Thyroid gland (tissue), 4 donors: Measurements from ENCODE around the gene EGFL8. TPM values are rescaled to one million over a fixed set of nuclear protein-coding genes. Genes with fewer than 3 reads are reported as not detected.

Experiments
- DNase-seq, 2 donors: peaks; one replicate each; pipeline ENCODE4 v3.0.0-alpha.2; 2019
- H3K27ac ChIP-seq, 3 donors: fragments of 200-600 bp; sonication (generic); 1 replicate in 2 of 3; 2 replicates in 1 of 3; pipeline ENCODE4 v1.5.1; 2016 to 2019; ENCODE audit warnings: mild to moderate bottlenecking in 1 of 3, moderate library complexity in 1 of 3
- H3K27me3 ChIP-seq: fragments of 200-600 bp; sonication (generic); one replicate; pipeline ENCODE4 v1.5.1; 2019
- H3K36me3 ChIP-seq, 2 donors: fragments of 200-600 bp; sonication (generic); one replicate each; pipeline ENCODE4 v1.5.1; 2016 to 2019
- H3K4me1 ChIP-seq, 2 donors: fragments of 200-600 bp; sonication (generic); one replicate each; pipeline ENCODE4 v1.5.1; 2017 to 2019
- H3K4me3 ChIP-seq, 3 donors: fragments of 200-600 bp; sonication (generic); replicated peaks in 1 of 3; 1 replicate in 2 of 3; 2 replicates in 1 of 3; pipeline ENCODE4 v1.5.1; 2016; ENCODE audit warnings: mild to moderate bottlenecking in 1 of 3
- H3K9me3 ChIP-seq: fragments of 200-600 bp; sonication (generic); one replicate; pipeline ENCODE4 v1.5.1; 2017
- CTCF ChIP-seq, 6 experiments: fragments of 200-600 bp in 3 of 6; fragments of 450-650 bp in 3 of 6; sonication (generic) in 3 of 6; IDR thresholded peaks; one replicate each; pipeline ENCODE4 v1.5.1; 2016 to 2019; ENCODE audit warnings: antibody characterized with exemption in 6 of 6, mild to moderate bottlenecking in 2 of 6, inconsistent platforms in 1 of 6, moderate library complexity in 1 of 6
- POLR2A ChIP-seq, 2 donors: fragments of 450-650 bp; IDR thresholded peaks; one replicate each; pipeline ENCODE4 v1.6.1; 2017; ENCODE audit warnings: antibody characterized with exemption in 2 of 2, mild to moderate bottlenecking in 2 of 2, moderate library complexity in 1 of 2
- WGBS, 2 donors: methylation state at CpG; one replicate each; pipeline ENCODE4 v1.1.5; 2017; 5-methylcytosine and 5-hydroxymethylcytosine counted together
- intact Hi-C: fragments of 100-400 bp; cut with DNase I; formaldehyde crosslinking; loops from one replicate; pipeline ENCODE4 v1.15.1; 2023
- total RNA-seq, 4 donors: library from RNA; depleted of rRNA; stranded (reverse); fragments of >200 nt; gene quantifications; one replicate each; pipeline ENCODE4 v1.2.3, GENCODE V29; 2016

The EGFL8 gene
- total RNA-seq, 4 donors from 2014 or later = 2.3 to 9.8 (median 6.5) TPM

- Histone ChIP-seq H3K4me1 (no peaks in the 10 kb centered on the region), H3K9me3 (no peaks in the 10 kb centered on the region), H3K4me3 (no peak overlapping the region), H3K27ac (no peak overlapping the region), H3K27me3 (no peaks in the 10 kb centered on the region), H3K36me3 (peaks cover 8 to 32% of the 10 kb centered on the region in 2 donors)
- 87 to 88% methylated on average over 31 to 32 of the region's 32 CpGs for WGBS, 2 donors
- TF ChIP-seq POLR2A (IDR thresholded peaks at IDR 0.05) (no peak), CTCF (IDR thresholded peaks at IDR 0.05) (no peak)
- intact Hi-C loops = no loop called here
- no peak for DNase-seq
Observed at GRCh38 chr6:32167154-32167760, 2.9 kb downstream of the EGFL8 start.

- Histone ChIP-seq H3K9me3 (no peaks in the 10 kb centered on the region), H3K4me1 (no peaks in the 10 kb centered on the region), H3K27ac (no peak overlapping the region), H3K36me3 (peaks cover 8 to 32% of the 10 kb centered on the region in 2 donors), H3K27me3 (no peaks in the 10 kb centered on the region), H3K4me3 (no peak overlapping the region)
- DNase-seq = no peak
- intact Hi-C loops = no loop called here
- TF ChIP-seq POLR2A (IDR thresholded peaks at IDR 0.05) (no peak), CTCF (IDR thresholded peaks at IDR 0.05) (no peak)
- WGBS, 2 donors = 73 to 74% methylated on average over 6 of the region's 6 CpGs
Observed at GRCh38 chr6:32167761-32168262, 3.4 kb downstream of the EGFL8 start.

- H3K27me3 ChIP-seq = no peaks in the 10 kb centered on the region
- no peaks in the 10 kb centered on the region for H3K9me3 ChIP-seq
- H3K4me1 ChIP-seq = no peaks in the 10 kb centered on the region
- DNase-seq = no peak
- peaks cover 8 to 32% of the 10 kb centered on the region in 2 donors for H3K36me3 ChIP-seq
- no peak for TF ChIP-seq POLR2A (IDR thresholded peaks at IDR 0.05)
- TF ChIP-seq CTCF (IDR thresholded peaks at IDR 0.05) = no peak
- 78 to 82% methylated on average over 2 of the region's 2 CpGs for WGBS, 2 donors
- no peak overlapping the region for H3K4me3 ChIP-seq
- no peak overlapping the region for H3K27ac ChIP-seq
- intact Hi-C loops = no loop called here
Observed at GRCh38 chr6:32168350-32168749, 4.0 kb downstream of the EGFL8 start.

DNA sequence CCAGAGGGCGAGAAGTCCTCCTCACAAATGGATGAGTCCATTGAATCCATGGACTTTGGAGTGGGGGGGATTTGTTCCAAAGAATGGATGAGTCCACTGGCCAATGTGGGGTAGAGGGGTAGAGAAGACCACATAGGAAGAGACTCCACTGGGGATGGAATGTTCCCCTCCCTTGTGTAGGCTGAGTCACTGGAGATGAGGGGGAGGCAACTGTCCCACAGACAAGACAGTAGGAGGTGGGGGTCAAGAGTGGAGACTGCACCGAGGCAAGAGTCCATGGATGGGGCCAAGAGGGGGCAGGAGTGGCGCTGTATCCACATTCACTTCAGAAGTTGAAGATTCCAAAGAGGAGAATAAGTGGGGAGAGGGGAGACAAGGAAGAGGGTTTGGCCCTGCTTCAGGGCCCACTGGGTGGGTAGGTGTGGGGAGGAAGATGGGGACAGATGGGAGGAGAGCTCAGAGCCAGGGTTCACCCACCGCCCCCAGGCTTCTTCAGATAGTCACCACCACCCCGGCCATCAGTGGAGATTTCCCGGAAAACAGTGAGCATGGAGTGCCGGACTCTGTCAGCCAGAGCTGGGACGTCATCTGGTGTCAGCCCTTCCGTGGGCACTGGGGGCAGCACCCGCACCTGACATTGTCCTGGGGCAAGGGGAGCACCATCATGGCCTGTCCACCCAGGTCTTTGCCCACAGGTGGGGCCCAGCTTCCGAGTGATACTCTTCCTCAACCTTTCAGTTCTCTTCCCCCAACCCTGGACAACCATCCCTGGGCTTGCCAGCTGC is 4.6 kb downstream of the EGFL8 start:
- 85 to 91% methylated on average over 9 to 11 of the region's 11 CpGs for WGBS, 2 donors
- TF ChIP-seq POLR2A (IDR thresholded peaks at IDR 0.05) (no peak), CTCF (IDR thresholded peaks at IDR 0.05) (no peak)
- H3K27ac ChIP-seq = no peak overlapping the region
- H3K9me3 ChIP-seq = no peaks in the 10 kb centered on the region
- H3K36me3 ChIP-seq = peaks cover 8 to 32% of the 10 kb centered on the region in 2 donors
- DNase-seq = no peak
- intact Hi-C loops = no loop called here
- H3K27me3 ChIP-seq = no peaks in the 10 kb centered on the region
- H3K4me1 ChIP-seq = no peaks in the 10 kb centered on the region
- H3K4me3 ChIP-seq = no peak overlapping the region

DNA sequence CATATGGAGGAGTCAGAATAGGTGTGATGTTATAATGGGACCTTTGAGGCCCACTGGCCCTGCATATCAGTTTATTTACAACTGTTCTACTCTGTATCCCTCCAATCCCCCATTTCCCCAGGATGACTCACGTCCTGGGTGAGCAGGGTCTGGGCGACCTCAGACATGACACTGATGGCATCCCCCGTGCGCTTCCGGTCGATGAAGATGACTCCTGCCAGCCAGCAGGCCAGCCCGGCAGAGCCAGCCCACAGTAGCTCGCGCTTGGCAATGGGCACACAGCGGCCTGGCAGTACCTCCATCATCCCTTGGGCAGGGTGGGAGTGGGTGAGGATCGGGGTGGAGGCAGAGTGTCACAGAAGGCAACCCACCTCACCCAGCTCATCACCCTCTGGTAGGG is 5.9 kb downstream of the EGFL8 start:
- Histone ChIP-seq H3K9me3 (no peaks in the 10 kb centered on the region), H3K36me3 (peaks cover 8 to 32% of the 10 kb centered on the region in 2 donors), H3K27ac (no peak overlapping the region), H3K27me3 (no peaks in the 10 kb centered on the region), H3K4me1 (peaks cover 6% of the 10 kb centered on the region in 2 donors), H3K4me3 (no peak overlapping the region)
- TF ChIP-seq POLR2A (IDR thresholded peaks at IDR 0.05) = no peak
- TF ChIP-seq CTCF (IDR thresholded peaks at IDR 0.05) = no peak
- WGBS, 2 donors = 95% methylated on average over 11 of the region's 11 CpGs
- DNase-seq = no peak
- intact Hi-C loops = no loop called here
